SK-N-SH treated with all-trans-retinoic acid at 6 μM for 48 hours (cell line): ENCODE data around the gene RPS29.
A peak's percentile ranks its signal among the peaks of the same experiment; 100 is the strongest.

Experiments
- ATAC-seq: fragments of 200-7000 bp; cut with Tn5 transposase; 3 replicates; pipeline ENCODE4 v1.9.1; 2020; ENCODE audit warnings: mild to moderate bottlenecking, moderate library complexity
- ARNTL ChIP-seq: fragments of 450-650 bp; formaldehyde crosslinking; IDR thresholded peaks from 2 replicates; pipeline ENCODE4 v1.5.0; 2020; ENCODE audit warnings: low read depth, mild to moderate bottlenecking, moderate library complexity, borderline replicate concordance
- BACH2 ChIP-seq: fragments of 250-450 bp; sonication (Bioruptor Pico); IDR thresholded peaks from 2 replicates; pipeline ENCODE4 v1.9.0; 2021; ENCODE audit warnings: mild to moderate bottlenecking, borderline replicate concordance
- CSRNP3 ChIP-seq: fragments of 250-450 bp; sonication (Bioruptor Pico); IDR thresholded peaks from 2 replicates; pipeline ENCODE4 v1.5.1; 2021; ENCODE audit warnings: mild to moderate bottlenecking, moderate library complexity
- ESRRG ChIP-seq: fragments of 250-450 bp; sonication (Bioruptor Pico); IDR thresholded peaks from 2 replicates; pipeline ENCODE4 v1.6.1; 2021; ENCODE audit warnings: mild to moderate bottlenecking
- GLIS3 ChIP-seq: fragments of 250-450 bp; sonication (Bioruptor Pico); IDR thresholded peaks from 2 replicates; pipeline ENCODE4 v1.5.0; 2020; ENCODE audit warnings: mild to moderate bottlenecking, moderate library complexity
- OSR1 ChIP-seq: fragments of 250-450 bp; sonication (Bioruptor Pico); IDR thresholded peaks from 2 replicates; pipeline ENCODE4 v1.8.0; 2022; ENCODE audit warnings: moderate library complexity, mild to moderate bottlenecking, inconsistent platforms
- POU6F1 ChIP-seq: fragments of 250-450 bp; sonication (Bioruptor Pico); IDR thresholded peaks from 2 replicates; pipeline ENCODE4 v1.8.0; 2021; ENCODE audit warnings: low read depth, mild to moderate bottlenecking, moderate library complexity, borderline replicate concordance
- RARB ChIP-seq: fragments of 250-450 bp; sonication (Bioruptor Pico); IDR thresholded peaks from 2 replicates; pipeline ENCODE4 v1.8.0; 2021; ENCODE audit warnings: mild to moderate bottlenecking, moderate library complexity
- SNAI2 ChIP-seq: fragments of 250-450 bp; sonication (Bioruptor Pico); IDR thresholded peaks from 2 replicates; pipeline ENCODE4 v1.5.0; 2020; ENCODE audit warnings: mild to moderate bottlenecking, moderate library complexity
- TCF4 ChIP-seq: fragments of 250-450 bp; sonication (Bioruptor Pico); IDR thresholded peaks from 2 replicates; pipeline ENCODE4 v1.8.0; 2021; ENCODE audit warnings: mild to moderate bottlenecking, moderate library complexity, borderline replicate concordance
- TOX ChIP-seq: fragments of 250-450 bp; sonication (Bioruptor Pico); IDR thresholded peaks from 2 replicates; pipeline ENCODE4 v1.8.0; 2021; ENCODE audit warnings: mild to moderate bottlenecking, moderate library complexity, borderline replicate concordance
- ZC3H10 ChIP-seq: fragments of 250-450 bp; sonication (Bioruptor Pico); IDR thresholded peaks from 2 replicates; pipeline ENCODE4 v1.5.1; 2021; ENCODE audit warnings: mild to moderate bottlenecking, moderate library complexity
- ZNF565 ChIP-seq: fragments of 450-650 bp; formaldehyde crosslinking; conservative IDR thresholded peaks from 2 replicates; pipeline ENCODE4 v1.5.0; 2020; ENCODE audit warnings: low read depth, mild to moderate bottlenecking, moderate library complexity
- TF ChIP-seq, protein P1 (sequence below): fragments of 250-450 bp; sonication (Bioruptor Pico); IDR thresholded peaks from 2 replicates; pipeline ENCODE4 v1.8.0; 2020; ENCODE audit warnings: mild to moderate bottlenecking, moderate library complexity, borderline replicate concordance
- TF ChIP-seq, protein P2 (sequence below): fragments of 250-450 bp; sonication (Bioruptor Pico); IDR thresholded peaks from 2 replicates; pipeline ENCODE4 v1.5.1; 2020; ENCODE audit warnings: low read depth, mild to moderate bottlenecking, moderate library complexity
- TF ChIP-seq, protein P3 (sequence below): fragments of 250-450 bp; sonication (Bioruptor Pico); IDR thresholded peaks from 2 replicates; pipeline ENCODE4 v1.5.0; 2020; ENCODE audit warnings: mild to moderate bottlenecking, moderate library complexity

Gene RPS29

GRCh38 chr14:49582113-49582977 lies 3.8 kb downstream of the RPS29 start:
- no peak for ATAC-seq
- TF ChIP-seq SNAI2 (CRISPR knock-in tag) (no peak), TOX (no peak), POU6F1 (CRISPR knock-in tag) (no peak), OSR1 (CRISPR knock-in tag) (no peak), ZC3H10 (CRISPR knock-in tag) (no peak), ZNF565 (CRISPR knock-in tag) (no peak), ESRRG (CRISPR knock-in tag) (peak; percentile 57; the same call in 1 of the 2 replicates), GLIS3 (CRISPR knock-in tag) (peak; percentile 78; the same call in 1 of the 2 replicates), CSRNP3 (CRISPR knock-in tag) (no peak)
- TF ChIP-seq, protein P1, sequence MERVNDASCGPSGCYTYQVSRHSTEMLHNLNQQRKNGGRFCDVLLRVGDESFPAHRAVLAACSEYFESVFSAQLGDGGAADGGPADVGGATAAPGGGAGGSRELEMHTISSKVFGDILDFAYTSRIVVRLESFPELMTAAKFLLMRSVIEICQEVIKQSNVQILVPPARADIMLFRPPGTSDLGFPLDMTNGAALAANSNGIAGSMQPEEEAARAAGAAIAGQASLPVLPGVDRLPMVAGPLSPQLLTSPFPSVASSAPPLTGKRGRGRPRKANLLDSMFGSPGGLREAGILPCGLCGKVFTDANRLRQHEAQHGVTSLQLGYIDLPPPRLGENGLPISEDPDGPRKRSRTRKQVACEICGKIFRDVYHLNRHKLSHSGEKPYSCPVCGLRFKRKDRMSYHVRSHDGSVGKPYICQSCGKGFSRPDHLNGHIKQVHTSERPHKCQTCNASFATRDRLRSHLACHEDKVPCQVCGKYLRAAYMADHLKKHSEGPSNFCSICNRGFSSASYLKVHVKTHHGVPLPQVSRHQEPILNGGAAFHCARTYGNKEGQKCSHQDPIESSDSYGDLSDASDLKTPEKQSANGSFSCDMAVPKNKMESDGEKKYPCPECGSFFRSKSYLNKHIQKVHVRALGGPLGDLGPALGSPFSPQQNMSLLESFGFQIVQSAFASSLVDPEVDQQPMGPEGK (CRISPR knock-in tag): no peak; the same call in 1 of the 2 replicates
- TF ChIP-seq, protein P2, sequence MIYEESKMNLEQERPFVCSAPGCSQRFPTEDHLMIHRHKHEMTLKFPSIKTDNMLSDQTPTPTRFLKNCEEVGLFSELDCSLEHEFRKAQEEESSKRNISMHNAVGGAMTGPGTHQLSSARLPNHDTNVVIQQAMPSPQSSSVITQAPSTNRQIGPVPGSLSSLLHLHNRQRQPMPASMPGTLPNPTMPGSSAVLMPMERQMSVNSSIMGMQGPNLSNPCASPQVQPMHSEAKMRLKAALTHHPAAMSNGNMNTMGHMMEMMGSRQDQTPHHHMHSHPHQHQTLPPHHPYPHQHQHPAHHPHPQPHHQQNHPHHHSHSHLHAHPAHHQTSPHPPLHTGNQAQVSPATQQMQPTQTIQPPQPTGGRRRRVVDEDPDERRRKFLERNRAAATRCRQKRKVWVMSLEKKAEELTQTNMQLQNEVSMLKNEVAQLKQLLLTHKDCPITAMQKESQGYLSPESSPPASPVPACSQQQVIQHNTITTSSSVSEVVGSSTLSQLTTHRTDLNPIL (CRISPR knock-in tag): 0 out of 2 replicates have a peak, but pooled peaks have one; percentile 4
- TF ChIP-seq, protein P3, sequence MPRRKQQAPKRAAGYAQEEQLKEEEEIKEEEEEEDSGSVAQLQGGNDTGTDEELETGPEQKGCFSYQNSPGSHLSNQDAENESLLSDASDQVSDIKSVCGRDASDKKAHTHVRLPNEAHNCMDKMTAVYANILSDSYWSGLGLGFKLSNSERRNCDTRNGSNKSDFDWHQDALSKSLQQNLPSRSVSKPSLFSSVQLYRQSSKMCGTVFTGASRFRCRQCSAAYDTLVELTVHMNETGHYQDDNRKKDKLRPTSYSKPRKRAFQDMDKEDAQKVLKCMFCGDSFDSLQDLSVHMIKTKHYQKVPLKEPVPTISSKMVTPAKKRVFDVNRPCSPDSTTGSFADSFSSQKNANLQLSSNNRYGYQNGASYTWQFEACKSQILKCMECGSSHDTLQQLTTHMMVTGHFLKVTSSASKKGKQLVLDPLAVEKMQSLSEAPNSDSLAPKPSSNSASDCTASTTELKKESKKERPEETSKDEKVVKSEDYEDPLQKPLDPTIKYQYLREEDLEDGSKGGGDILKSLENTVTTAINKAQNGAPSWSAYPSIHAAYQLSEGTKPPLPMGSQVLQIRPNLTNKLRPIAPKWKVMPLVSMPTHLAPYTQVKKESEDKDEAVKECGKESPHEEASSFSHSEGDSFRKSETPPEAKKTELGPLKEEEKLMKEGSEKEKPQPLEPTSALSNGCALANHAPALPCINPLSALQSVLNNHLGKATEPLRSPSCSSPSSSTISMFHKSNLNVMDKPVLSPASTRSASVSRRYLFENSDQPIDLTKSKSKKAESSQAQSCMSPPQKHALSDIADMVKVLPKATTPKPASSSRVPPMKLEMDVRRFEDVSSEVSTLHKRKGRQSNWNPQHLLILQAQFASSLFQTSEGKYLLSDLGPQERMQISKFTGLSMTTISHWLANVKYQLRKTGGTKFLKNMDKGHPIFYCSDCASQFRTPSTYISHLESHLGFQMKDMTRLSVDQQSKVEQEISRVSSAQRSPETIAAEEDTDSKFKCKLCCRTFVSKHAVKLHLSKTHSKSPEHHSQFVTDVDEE (CRISPR knock-in tag): no peak

DNA sequence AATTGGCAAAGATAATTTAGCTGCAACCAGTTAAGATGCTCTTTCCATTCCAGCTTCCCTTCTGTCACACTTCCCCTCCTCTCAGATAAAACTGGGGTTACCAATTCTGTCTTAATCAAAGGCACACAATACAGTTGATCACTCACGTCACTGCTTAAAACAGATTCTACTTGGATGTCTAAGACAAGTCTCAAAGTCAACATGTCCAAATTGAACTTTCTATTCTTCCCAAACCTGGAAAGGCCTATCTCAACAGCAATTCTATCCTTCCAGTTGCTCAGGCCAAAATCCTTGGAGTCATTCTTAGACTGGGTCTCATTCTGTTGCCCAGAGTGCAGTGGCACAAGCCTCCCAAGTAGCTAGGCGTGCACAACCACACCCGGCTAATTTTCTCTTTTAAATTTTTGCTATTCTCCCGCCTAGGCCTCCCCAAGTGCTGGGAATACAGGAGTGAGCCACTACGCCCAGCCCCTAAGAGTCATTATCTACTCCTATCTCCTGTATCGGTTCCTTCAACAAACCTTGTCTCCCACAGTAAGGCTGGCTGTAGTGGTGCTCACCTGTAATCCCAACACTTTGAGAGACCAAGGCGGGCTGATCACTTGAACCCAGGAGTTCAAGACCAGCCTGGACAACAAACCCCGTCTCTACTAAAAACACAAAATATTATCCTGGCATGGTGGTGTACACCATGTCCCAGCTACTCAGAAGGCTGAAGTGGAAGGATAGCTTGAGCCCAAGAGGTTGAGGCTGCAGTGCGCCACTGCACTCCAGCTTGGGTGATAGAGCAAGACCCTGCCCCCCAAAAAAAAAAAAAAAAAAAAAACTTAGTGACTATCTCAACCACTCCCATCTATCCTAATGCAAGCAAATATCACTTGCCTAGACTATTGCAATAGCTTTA lies 4.7 kb downstream of the RPS29 start:
- TF ChIP-seq RARB (CRISPR knock-in tag) (no peak), ARNTL (no peak), TOX (no peak), OSR1 (CRISPR knock-in tag) (no peak), BACH2 (CRISPR knock-in tag) (no peak), GLIS3 (CRISPR knock-in tag) (no peak), TCF4 (CRISPR knock-in tag) (no peak), CSRNP3 (CRISPR knock-in tag) (no peak)
- TF ChIP-seq, protein P3 (CRISPR knock-in tag): no peak
- ATAC-seq: no peak
